ENCODE results near the gene CDK9. TPM values are rescaled to one million over a fixed set of nuclear protein-coding genes. Genes with fewer than 3 reads are reported as not detected.
A peak's percentile ranks its signal among the peaks of the same experiment; 100 is the strongest.

The CDK9 gene
- total RNA-seq, 2 donors from 2014 or later = 51.4 to 58.7 TPM

DNA sequence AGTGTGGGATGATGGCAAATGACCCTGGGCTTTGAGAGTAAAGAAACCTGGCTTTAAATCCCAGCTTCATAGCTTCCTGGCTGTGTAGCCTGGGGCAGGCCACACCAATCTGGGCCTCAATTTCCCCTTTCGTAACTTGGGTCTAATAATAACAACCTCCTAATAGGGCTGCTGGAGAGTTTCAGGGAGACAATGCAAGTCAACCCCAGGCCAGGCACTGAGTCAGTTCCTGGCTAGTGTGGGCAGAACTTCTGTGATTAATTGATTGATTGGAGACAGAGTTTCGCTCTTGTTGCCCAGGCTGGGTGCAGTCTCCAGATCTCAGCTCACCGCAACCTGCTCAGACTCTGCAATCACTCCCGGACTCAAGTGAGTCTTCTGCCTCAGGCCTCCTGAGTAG lies 4.0 kb upstream of the CDK9 start:
- Histone ChIP-seq H3K27me3 (no peaks in the 10 kb centered on the region), H3K9me3 (no peaks in the 10 kb centered on the region), H3K27ac (no peak overlapping the region), H3K4me3 (no peak overlapping the region), H3K36me3 (replicated peaks in 1 of 2; ENCODE audit: insufficient read depth in 1 of 2, low read depth in 2 of 2) (no peaks in the 10 kb centered on the region), H3K4me1 (peaks cover 11% of the 10 kb centered on the region)
- no peak for TF ChIP-seq POLR2A (IDR thresholded peaks at IDR 0.05)
- TF ChIP-seq, protein P1, sequence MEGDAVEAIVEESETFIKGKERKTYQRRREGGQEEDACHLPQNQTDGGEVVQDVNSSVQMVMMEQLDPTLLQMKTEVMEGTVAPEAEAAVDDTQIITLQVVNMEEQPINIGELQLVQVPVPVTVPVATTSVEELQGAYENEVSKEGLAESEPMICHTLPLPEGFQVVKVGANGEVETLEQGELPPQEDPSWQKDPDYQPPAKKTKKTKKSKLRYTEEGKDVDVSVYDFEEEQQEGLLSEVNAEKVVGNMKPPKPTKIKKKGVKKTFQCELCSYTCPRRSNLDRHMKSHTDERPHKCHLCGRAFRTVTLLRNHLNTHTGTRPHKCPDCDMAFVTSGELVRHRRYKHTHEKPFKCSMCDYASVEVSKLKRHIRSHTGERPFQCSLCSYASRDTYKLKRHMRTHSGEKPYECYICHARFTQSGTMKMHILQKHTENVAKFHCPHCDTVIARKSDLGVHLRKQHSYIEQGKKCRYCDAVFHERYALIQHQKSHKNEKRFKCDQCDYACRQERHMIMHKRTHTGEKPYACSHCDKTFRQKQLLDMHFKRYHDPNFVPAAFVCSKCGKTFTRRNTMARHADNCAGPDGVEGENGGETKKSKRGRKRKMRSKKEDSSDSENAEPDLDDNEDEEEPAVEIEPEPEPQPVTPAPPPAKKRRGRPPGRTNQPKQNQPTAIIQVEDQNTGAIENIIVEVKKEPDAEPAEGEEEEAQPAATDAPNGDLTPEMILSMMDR (IDR thresholded peaks at IDR 0.05) = no peak
- no peak for ATAC-seq
- intact Hi-C loops (cut with DNase I) = loop anchor here (5.0 kb wide), 1 partner anchor 50 kb away; no protein-coding TSS in a partner anchor
- DNase-seq = no peak
- 86 to 97% methylated on average over 4 of the region's 4 CpGs for WGBS, 2 donors

DNA sequence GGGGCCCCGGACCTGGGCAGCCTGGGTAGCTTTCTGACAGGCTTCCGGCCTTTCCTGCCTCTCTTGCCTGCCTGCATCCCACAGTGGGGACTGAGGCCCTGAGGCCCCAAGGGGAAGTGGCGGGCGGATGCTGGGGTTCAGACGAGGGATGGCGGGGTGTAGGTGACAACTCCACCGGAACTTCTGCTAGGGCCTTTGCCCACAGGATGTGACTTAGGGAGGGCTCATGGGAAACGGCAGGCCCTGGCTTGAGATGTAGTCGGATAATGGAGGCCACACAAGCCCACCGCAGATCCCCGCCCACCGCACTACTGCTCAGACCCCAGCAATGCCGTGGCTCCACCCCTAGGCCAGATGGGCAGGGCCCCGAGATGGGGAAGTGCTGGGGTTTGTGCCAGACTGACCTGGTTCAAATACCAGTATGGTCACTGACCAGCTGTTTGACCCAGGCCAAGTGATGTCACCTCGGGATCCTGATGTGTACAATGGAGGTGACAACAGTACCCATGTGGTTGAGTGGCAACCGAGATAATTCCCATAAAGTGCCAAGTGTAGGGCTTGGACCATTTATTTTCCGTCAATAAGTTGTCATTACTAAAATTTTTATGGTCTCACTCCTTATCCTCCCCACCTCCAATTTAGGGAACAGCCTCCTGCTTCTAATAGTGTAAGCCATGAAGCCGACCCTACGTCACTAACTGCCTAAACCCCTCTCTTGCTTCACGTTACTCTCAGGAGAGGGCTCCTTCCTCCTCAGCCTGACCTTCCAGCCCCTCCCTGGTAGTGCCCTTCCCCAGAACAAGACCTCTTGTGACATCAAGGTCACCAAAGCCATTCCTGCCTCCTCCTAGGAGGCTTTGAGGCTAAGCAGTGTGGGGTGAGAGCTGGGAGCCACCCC lies 2.5 kb upstream of the CDK9 start:
- DNase-seq (peak in 1 of 4 donors; percentile 69), ATAC-seq (no peak)
- no peak overlapping the region for H3K4me3 ChIP-seq
- no peaks in the 10 kb centered on the region for H3K27me3 ChIP-seq
- H3K27ac ChIP-seq = peak overlapping the region in 2 of 4 donors; percentile 37 to 61
- H3K36me3 ChIP-seq (replicated peaks in 1 of 2; ENCODE audit: insufficient read depth in 1 of 2, low read depth in 2 of 2) = peaks cover 6 to 10% of the 10 kb centered on the region in 2 donors
- intact Hi-C loops (cut with DNase I) = loop anchor here (5.0 kb wide), 1 partner anchor 51 kb away; no protein-coding TSS in a partner anchor
- no peaks in the 10 kb centered on the region for H3K9me3 ChIP-seq
- 69 to 86% methylated on average over 14 to 20 of the region's 20 CpGs for whole genome bisulfite sequencing, 2 donors
- peaks cover 27% of the 10 kb centered on the region for H3K4me1 ChIP-seq
- TF ChIP-seq, protein P1 (IDR thresholded peaks at IDR 0.05) = no peak
- no peak for TF ChIP-seq POLR2A (IDR thresholded peaks at IDR 0.05)

DNA sequence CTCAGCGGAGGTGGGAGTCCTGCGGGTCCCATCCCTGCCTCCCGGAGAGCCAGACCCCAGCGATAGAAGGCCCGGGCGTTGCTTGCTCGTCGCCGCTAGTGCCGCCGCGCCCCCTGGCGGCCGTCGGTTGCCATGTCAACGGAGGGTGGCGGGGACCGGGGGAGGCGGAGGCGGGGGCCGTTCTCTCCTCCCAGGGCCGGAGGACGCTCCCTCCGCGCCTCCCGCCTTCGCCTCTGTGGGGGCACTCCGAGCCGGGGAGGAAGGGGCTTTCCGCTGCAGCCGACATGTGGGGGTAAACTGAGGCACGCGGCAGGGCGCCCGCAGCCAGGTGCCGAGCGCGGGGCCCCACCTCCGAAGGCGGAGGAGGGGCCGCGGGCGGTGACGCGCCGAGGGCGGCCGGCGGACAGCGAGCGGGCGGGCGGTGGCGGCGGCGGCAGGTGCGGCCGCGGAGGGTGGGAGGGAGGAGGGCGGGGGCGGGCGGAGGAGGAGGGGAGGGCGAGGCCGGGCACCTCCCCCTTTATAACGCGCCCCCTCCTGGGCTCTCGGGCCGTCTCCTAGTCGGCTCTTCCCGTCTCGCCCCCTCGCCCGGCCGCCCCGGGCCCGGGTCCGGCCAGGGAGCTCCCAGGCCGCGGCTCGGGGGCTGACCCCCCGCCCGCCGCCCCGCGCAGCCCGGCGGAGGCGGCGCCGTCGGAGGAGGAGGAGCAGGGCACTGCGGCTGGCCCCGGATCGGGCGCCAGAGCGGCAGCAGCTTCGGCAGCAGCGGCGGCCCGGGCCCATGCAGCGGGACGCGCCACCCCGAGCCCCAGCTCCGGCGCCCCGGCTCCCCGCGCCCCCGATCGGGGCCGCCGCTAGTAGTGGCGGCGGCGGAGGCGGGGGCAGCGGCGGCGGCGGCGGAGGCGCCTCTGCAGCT lies 556 bp upstream of the CDK9 start:
- WGBS, 2 donors = 0% methylated on average over 11 to 103 of the region's 123 CpGs
- Histone ChIP-seq H3K27me3 (no peaks in the 10 kb centered on the region), H3K36me3 (replicated peaks in 1 of 2; ENCODE audit: insufficient read depth in 1 of 2, low read depth in 2 of 2) (peaks cover 15 to 18% of the 10 kb centered on the region in 2 donors), H3K27ac (peak overlapping the region; percentile 89 to 97 (median 95)), H3K4me1 (peaks cover 46% of the 10 kb centered on the region), H3K9me3 (no peaks in the 10 kb centered on the region), H3K4me3 (peak overlapping the region; percentile 50 to 58)
- peak; percentile 78 for ATAC-seq
- intact Hi-C loops (cut with DNase I) = no loop called here
- no peak for TF ChIP-seq POLR2A (IDR thresholded peaks at IDR 0.05)
- TF ChIP-seq, protein P1 (IDR thresholded peaks at IDR 0.05) = peak; percentile 84 to 97 (median 89)
- peak; percentile 84 to 90 (median 86) for DNase-seq

DNA sequence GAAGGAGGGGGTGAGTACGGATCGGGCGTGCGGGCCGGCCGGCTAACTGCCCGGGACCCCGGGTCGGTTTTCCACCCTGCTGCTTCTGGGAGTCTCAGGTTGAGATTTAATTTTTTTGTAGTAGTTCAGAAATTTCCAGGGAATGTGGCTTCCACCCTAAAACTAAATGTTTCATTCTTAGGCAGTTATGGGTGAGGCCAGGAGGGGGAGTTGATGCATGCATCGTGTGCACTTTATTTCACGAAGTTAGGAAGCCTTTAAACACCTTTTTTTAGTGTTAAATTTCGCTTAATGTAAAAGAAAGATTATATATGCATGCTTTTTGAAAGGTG lies 905 bp downstream of the CDK9 start:
- Histone ChIP-seq H3K36me3 (replicated peaks in 1 of 2; ENCODE audit: insufficient read depth in 1 of 2, low read depth in 2 of 2) (peaks cover 15 to 20% of the 10 kb centered on the region in 2 donors), H3K27me3 (no peaks in the 10 kb centered on the region), H3K4me3 (peak overlapping the region; percentile 77 to 84), H3K27ac (peak overlapping the region; percentile 89 to 97 (median 95)), H3K9me3 (no peaks in the 10 kb centered on the region), H3K4me1 (peaks cover 54% of the 10 kb centered on the region)
- intact Hi-C loops (cut with DNase I) = no loop called here
- WGBS, 2 donors = 1 to 2% methylated on average over 12 of the region's 12 CpGs
- ATAC-seq (no peak), DNase-seq (no peak)
- TF ChIP-seq, protein P1 (IDR thresholded peaks at IDR 0.05) = peak in 4 of 7 experiments; percentile 37 to 61 (median 48)
- TF ChIP-seq POLR2A (IDR thresholded peaks at IDR 0.05) = no peak

Data from body of pancreas (tissue), 4 donors.